ENCODE measurements around the gene MYO5B.
"Not testable (repeated sequence)": the region's sequence is repeated elsewhere in the genome, so short reads cannot be mapped to it uniquely, and the experiment has no call there.

The MYO5B gene

DNA sequence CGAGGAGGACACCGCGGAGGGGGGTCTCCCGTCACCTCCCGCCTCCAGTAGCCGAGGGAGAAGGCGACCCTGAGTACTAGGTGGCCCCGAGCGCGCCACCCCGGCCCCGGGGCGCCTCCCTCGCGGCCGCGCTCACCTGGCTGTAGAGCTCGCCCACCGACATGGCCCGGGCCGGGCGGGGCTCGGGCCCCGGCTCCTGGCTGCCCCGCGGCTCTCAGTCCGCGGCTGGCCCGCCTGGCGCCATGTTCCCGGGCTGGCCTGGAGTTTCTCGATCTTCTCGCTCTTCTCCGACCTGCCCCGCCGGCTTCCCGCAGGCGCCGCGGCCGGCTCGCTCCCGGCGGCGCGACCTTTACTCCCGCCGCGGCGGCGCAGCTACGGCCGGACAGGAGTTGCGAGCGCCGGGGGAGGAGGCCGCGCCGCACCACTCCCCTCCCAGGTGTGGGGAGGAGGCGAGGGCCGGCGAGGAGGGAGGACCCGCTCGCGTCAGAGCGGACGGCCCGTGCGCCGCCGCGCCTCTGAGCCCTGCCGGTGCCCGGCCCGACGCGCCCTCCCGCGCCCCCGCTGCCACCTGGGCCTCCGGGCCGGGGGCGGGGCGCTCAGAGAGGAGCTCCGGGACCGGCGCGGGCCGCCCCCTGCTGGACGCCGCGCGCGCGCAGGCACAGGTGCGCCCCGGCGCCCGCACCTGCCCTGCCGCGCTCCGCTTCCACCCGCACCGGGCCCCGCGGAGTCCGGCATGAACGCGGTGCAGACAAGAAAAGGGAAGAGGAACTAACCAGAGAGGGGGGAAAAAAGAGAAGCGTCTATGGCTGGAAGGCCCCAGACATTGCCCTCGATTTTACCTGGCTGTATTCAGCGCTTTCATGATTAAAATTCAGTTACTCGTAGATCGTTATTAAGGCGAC lies at the start of gene MYO5B:
Gene MYO5B (minus strand): TSS at position 517 of the 902 bp plus-strand sequence. CDS start 354 bp downstream, at position 163.
- peak in 3 of 4 experiments; percentile 4 to 29 (median 7) for DNase-seq

- DNase-seq, result not testable (repeated sequence)
These were observed 46.8 kb upstream of the MYO5B start for GRCh38 chr18:50241768-50242167.

DNA sequence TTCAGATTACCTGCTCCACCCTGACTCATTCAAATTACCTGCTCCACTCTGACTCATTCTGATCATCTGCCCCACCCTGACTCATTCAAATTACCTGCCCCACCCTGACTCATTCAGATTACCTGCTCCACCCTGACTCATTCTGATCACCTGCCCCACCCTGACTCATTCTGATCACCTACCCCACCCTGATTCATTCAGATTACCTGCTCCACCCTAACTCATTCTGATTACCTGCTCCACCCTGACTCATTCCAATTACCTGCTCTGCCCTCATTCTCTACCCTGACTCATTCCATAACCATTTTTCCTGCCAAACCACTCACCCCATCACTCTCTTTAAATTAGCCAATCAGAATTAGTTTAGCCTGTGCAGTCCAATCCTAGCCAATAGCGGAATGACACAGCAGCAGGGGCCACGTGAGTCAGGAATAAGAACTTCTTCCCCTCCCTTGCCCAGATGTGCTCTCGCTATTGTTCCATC lies 45.2 kb upstream of the MYO5B start:
- no peak for DNase-seq

- DNase-seq, result no peak
These were observed 37.5 kb upstream of the MYO5B start for GRCh38 chr18:50232419-50232818.

DNA sequence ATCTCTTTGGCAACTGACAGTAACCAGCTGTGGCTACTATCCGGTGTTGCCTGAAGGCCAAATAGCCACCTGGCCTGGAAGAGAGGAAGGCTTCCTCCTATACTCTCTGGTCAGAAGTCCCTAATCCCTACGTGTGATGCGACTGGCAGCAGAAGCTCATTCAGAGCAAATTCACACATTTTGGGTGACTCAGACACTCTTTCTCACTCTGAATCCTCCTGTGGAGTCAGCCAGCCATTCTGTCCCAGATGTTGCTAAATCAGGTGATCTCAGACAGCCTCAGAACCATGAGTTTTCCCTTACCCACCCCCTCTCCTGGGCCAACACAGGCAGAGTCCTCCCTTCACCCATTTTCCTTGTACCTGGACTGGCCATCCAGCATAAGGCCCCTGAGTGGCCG lies 36.7 kb upstream of the MYO5B start:
- no peak for DNase-seq

GRCh38 chr18:50220249-50220648 lies 25.3 kb upstream of the MYO5B start:
- not testable (repeated sequence) for DNase-seq

DNA sequence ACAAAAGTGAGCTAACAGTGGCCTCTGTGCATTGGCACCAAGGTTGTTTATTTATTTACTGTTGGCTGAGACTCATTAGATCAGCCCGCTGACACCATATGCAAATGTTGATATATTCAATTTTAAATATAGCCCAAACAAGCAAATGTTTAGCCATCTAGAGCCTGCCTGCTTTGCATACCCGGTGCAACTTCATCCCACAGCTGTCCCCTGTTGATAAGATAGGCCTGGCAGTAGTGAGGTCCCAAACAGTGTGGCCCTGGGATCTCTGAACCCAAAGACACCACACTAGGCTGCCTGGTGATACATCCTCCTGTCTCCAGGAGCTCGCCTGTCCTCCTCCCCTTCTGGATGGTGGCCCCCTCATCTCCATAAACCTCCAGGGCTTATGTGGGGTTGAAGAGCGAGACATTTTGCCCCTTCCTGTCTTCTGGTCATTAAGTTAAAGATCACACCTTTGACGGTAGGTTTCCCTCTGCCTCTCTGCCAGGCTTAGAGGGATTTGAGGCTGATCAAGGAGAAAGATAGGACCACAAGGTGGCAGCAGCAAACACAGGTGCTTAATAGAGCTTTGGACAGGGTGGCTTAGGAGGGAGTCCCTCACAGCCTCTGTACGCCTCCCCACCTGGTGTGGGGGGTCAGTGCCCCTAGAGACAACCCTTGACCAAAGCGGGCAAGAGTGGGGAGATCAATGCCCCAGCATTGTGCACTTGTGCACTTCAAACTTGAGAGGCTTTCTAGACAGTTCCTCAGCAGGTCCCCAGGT lies 23.7 kb upstream of the MYO5B start:
- no peak for DNase-seq

DNA sequence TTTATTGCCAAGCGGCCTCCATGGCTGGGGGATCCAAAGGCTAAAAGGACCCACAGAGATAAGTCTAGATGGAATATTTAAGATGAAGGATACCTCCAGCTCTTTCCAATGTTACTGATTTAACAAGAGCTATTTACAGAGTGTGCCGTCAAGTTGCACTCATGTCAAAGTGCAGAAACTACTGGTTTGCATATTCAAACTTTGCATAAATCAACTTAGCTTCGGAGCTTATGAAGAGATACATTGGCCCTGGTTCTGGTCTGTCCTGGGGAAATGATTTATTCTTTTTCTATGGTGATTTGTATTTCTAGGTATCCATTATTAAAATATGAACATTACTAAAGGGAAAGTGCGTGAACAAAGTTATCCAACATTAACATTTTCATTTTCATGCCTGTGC lies 14.4 kb upstream of the MYO5B start:
- no peak for DNase-seq

- DNase-seq, result no peak
These were observed 12.8 kb upstream of the MYO5B start for GRCh38 chr18:50207722-50208121.

DNA sequence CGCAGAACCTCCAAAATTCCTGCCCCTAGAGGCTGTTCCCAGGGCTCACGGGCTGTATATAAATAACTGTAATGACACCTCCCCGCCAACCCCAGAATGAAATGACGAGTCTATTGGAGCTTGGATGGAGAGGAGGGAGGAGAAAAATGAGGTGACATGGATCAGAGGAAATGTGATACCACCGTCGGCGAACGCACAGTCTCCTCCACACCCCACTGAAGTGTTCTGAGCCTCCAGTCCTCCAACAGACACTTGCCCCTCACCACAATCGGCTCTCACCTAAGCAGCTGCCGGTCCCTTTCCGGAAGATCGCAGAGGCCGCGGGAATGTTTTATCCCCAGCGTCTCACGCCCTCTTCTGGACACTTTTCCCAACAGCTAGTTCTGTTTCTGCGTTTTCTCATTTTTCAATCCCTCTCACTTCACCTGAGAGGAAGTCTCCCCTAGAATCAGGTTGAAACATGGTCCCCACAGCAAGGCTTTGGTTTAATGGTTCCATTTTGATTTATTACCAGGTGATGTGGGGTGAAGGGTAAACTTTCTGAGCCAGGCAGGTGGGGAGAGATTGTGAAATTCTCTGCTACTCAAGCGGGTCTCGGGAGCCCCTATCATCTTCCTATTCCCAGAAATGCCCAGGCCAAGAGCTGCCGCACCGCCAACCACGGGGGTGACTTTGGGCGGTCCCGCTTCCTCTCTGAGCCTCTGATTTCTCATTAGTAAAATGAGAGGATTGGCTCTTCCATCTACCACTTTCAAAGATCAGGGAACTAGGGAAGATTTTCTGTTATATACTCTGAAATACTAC lies 9.1 kb upstream of the MYO5B start:
- DNase-seq, result no peak

- no peak for DNase-seq
These were observed 6.6 kb upstream of the MYO5B start for GRCh38 chr18:50201476-50202018.

DNA sequence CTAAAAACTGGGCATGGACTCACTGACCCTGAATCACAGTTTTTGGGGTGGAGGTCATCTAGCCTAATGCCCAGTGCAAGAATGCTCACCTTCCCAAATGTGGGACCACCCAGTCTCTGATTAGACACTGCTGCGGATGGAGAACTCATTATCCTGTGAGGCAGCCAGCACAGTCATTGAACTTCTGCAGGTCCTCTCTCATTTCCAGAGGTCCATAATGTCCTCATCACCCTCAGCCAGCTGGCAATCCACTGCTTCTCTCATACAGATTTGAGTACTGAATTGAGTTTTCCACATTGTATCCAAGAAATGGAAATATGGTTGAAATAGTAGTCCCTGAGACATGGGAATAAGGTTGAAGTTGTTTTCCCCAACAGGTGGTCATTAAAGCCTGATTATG lies 5.0 kb upstream of the MYO5B start:
- DNase-seq, result no peak

GRCh38 chr18:50199346-50199855 lies 4.5 kb upstream of the MYO5B start:
- no peak for DNase-seq

DNA sequence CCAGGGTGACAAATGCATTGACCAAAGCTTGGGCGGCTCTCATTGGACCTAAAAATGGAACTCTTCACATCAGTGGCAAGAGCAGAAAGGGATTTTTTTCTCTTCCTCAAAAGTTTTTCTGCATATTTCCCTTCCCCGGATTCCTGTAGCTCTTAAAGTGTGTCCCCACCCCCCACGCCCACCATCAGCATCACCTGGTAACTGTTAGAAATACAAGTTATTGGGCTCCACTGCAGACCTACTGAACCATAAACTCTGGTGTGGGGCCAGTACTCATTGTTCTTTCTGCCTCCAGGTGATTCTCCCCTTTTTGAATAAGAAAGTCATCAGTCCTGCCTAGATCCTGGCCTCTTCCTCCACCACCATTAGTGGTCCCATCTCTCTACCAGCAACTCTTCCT lies 1.3 kb upstream of the MYO5B start:
- no peak for DNase-seq

DNA sequence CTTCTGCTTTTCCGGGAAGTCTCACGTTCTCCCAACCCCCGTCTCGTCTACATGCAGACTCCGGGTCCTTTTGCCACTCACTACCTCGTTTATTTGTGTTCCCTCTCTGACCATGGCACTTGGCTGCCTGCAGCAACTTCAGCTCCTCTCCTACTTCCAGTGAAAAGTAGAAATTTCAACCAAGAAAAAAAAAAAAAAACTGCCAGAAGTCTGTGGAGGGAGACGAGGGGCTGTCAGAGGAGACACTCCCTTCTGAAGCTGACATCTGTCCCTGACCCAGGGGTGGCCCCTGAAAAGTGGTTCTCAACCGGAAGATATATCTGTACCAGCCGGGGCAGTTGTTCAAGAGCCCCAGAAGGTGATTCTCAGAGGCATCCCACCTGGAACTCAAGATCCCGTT lies 742 bp upstream of the MYO5B start:
- no peak for DNase-seq

GRCh38 chr18:50193796-50194630 lies 934 bp downstream of the MYO5B start:
- DNase-seq, result no peak

DNA sequence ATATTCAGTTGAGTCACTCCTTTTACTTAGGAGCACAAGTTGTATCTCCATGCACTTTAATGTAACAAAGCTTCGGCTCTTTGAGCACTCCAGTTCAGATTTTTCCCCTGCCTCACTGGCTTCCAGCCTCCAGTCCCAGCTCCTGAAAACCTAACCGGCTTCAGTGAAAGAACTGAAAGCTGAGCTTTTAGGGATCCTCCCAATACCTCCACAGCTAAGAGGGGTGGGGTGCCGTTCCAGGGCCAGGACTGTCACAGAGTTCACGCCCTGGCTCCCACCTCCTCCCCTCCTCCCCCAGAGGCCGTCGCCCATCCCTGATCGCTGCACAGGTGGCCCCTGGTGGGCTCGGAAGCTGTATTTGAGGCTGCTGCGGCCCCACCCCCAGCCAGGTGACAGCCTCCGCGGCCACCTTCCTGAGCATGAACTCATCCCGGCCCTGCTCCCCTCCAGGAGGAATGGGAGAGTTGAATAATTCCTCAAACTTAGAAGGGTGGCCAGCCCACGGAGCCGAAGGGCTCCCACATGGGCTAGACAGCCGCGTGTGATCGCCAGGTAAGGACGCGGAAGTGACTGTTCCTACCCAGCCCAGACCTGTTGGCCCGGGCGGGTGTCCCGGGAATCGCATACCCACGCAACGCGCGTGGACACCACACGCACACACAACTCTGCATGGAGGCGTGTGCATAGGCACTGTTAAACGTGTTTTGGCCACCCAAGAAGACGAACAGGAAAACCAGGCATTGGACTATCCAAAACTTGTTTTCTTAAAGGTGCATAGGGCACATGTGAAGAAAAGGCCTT lies 1.8 kb downstream of the MYO5B start:
- no peak for DNase-seq

GRCh38 chr18:50190926-50191325 lies 4.0 kb downstream of the MYO5B start:
- no peak for DNase-seq

DNA sequence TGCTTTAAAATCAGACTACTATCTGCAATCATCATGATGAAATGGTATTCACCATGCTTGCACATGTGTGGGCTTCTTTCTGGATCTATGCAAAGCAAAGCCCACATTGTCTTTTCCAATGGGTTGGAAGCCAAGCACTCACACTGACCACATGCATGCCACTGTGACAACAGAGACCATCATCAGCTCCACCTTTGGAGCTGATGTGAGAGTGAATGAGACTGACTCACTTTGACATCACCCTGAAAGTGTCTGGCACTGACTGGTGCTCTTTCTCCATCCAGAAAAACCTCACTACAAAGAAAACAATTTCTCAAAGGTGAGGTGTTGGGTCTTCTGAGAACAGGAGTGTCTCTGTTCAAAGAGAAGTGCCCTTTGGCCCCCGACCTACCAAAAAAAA lies 4.7 kb downstream of the MYO5B start:
- no peak for DNase-seq

GRCh38 chr18:50189160-50189559 lies 5.8 kb downstream of the MYO5B start:
- no peak for DNase-seq

DNA sequence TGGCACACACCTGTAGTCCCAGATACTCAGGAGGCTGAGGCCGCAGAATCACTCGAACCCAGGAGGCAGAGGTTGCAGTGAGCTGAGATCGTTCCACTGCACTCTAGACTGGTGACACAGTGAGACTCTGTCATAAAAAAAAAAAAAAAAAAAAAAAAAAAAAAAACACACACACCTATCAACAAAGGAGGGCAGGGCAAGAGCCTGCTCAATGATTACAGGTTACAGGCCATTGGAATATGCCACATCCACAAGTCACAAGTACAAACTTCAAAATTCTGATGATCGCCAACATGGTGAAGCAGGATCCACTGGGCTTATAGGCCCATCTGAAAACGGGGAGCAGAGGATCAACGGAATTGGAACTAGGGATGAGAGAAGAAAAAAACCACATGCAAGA lies 6.3 kb downstream of the MYO5B start:
- DNase-seq, result no peak
